ENCODE data around the gene PLD1.

- TF ChIP-seq CTCF (conservative IDR thresholded peaks at IDR 0.05), result no peak
- TF ChIP-seq EZH2 (IDR thresholded peaks at IDR 0.05; ENCODE audit: low read depth), result no peak
These were observed 36.9 kb upstream of the PLD1 start for GRCh38 chr3:171847133-171847532.

All from PC-9 (cell line).